GM12891 (cell line): Measurements from ENCODE around the gene CNTNAP5.

Experiments
- POLR2A ChIP-seq: IDR thresholded peaks from 2 replicates; pipeline ENCODE4 v1.6.1; 2011; ENCODE audit warnings: low read depth, low read length, control low read depth
- POLR2AphosphoS5 ChIP-seq: IDR thresholded peaks from 2 replicates; pipeline ENCODE4 v1.6.1; 2011; ENCODE audit warnings: low read depth, low read length, control low read depth
- POU2F2 ChIP-seq: IDR thresholded peaks from 2 replicates; pipeline ENCODE4 v1.6.1; 2011; ENCODE audit warnings: low read depth, mild to moderate bottlenecking, control low read depth, low read length, moderate library complexity
- SPI1 ChIP-seq: IDR thresholded peaks from 2 replicates; pipeline ENCODE4 v1.6.1; 2011; ENCODE audit warnings: low read depth, low read length, control low read depth
- TAF1 ChIP-seq: IDR thresholded peaks from 2 replicates; pipeline ENCODE4 v1.6.1; 2011; ENCODE audit warnings: low read depth, low read length, control low read depth

GRCh38 chr2:124810132-124810531 is 785.0 kb downstream of the CNTNAP5 start:
- TF ChIP-seq SPI1 (no peak), POLR2A (no peak), POLR2AphosphoS5 (no peak), POU2F2 (no peak), TAF1 (no peak)
